Osteoblast (primary cell): Measurements from ENCODE around the gene EFNA5. TPM values are rescaled to one million over a fixed set of nuclear protein-coding genes. Genes with fewer than 3 reads are reported as not detected.

ENCODE experiments used
- DNase-seq: peaks from one replicate; pipeline ENCODE4 v3.0.0; 2011; ENCODE audit warnings: low spot score, mixed read lengths; ENCODE audit not compliant: insufficient read length; ENCODE audit errors: missing footprints
- H2AFZ ChIP-seq: 2 replicates; pipeline ENCODE4 v1.6.0; 2011; ENCODE audit warnings: mild to moderate bottlenecking, low read length
- H3K27ac ChIP-seq: 2 replicates; pipeline ENCODE4 v1.5.1; 2011; ENCODE audit warnings: mild to moderate bottlenecking, low read depth, low read length, moderate library complexity
- H3K27me3 ChIP-seq: 2 replicates; pipeline ENCODE4 v1.6.0; 2012; ENCODE audit warnings: mild to moderate bottlenecking, control low read depth, inconsistent platforms, low read length, moderate library complexity; ENCODE audit not compliant: insufficient read depth
- H3K36me3 ChIP-seq: 2 replicates; pipeline ENCODE4 v1.5.1; 2011; ENCODE audit warnings: mild to moderate bottlenecking, low read length, control low read depth, moderate library complexity; ENCODE audit not compliant: insufficient read depth
- H3K4me1 ChIP-seq: 2 replicates; pipeline ENCODE4 v1.5.1; 2011; ENCODE audit warnings: mild to moderate bottlenecking, low read length, control low read depth, moderate library complexity; ENCODE audit not compliant: insufficient read depth
- H3K4me2 ChIP-seq: 2 replicates; pipeline ENCODE4 v1.6.0; 2011; ENCODE audit warnings: mild to moderate bottlenecking, low read length; ENCODE audit not compliant: insufficient read depth
- H3K4me3 ChIP-seq: fragments of 200-600 bp; sonication (generic); 3 replicates; pipeline ENCODE4 v1.5.1; 2012; ENCODE audit warnings: mild to moderate bottlenecking, low read length, inconsistent platforms; ENCODE audit not compliant: insufficient read depth
- H3K79me2 ChIP-seq: 2 replicates; pipeline ENCODE4 v1.6.0; 2012; ENCODE audit warnings: mild to moderate bottlenecking, low read length, control low read depth, inconsistent platforms; ENCODE audit not compliant: insufficient read depth
- H3K9me3 ChIP-seq: 2 replicates; pipeline ENCODE4 v1.5.1; 2011; ENCODE audit warnings: low read depth, low read length, control low read depth
- H4K20me1 ChIP-seq: 2 replicates; pipeline ENCODE4 v1.6.0; 2012; ENCODE audit warnings: mild to moderate bottlenecking, low read length, control low read depth; ENCODE audit not compliant: insufficient read depth
- total RNA-seq: library from RNA; depleted of rRNA; stranded (reverse); fragments of >200 nt; gene quantifications from 2 replicates; pipeline ENCODE4 v1.2.3, GENCODE V29; 2012
- TF ChIP-seq, protein P1 (sequence below): IDR thresholded peaks from 2 replicates; pipeline ENCODE4 v1.5.1; 2011; ENCODE audit warnings: mild to moderate bottlenecking, low read depth, low read length, moderate library complexity; ENCODE audit errors: extremely low read depth

The EFNA5 gene
- total RNA-seq, 1 donor: 12.3 TPM

- Histone ChIP-seq H3K36me3 (no peaks in the 10 kb centered on the region), H3K4me1 (no peaks in the 10 kb centered on the region), H3K9me3 (no peaks in the 10 kb centered on the region), H3K4me3 (no peak overlapping the region), H3K27ac (no peak overlapping the region), H2AFZ (no peak overlapping the region), H3K79me2 (peaks cover 4% of the 10 kb centered on the region), H3K4me2 (no peak overlapping the region), H4K20me1 (no peaks in the 10 kb centered on the region), H3K27me3 (no peaks in the 10 kb centered on the region)
- TF ChIP-seq, protein P1, sequence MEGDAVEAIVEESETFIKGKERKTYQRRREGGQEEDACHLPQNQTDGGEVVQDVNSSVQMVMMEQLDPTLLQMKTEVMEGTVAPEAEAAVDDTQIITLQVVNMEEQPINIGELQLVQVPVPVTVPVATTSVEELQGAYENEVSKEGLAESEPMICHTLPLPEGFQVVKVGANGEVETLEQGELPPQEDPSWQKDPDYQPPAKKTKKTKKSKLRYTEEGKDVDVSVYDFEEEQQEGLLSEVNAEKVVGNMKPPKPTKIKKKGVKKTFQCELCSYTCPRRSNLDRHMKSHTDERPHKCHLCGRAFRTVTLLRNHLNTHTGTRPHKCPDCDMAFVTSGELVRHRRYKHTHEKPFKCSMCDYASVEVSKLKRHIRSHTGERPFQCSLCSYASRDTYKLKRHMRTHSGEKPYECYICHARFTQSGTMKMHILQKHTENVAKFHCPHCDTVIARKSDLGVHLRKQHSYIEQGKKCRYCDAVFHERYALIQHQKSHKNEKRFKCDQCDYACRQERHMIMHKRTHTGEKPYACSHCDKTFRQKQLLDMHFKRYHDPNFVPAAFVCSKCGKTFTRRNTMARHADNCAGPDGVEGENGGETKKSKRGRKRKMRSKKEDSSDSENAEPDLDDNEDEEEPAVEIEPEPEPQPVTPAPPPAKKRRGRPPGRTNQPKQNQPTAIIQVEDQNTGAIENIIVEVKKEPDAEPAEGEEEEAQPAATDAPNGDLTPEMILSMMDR: no peak
- DNase-seq: no peak
Observed at GRCh38 chr5:107531308-107531707, 139.4 kb downstream of the EFNA5 start.

GRCh38 chr5:107529618-107530017, 141.1 kb downstream of the EFNA5 start:
- Histone ChIP-seq H3K4me3 (no peak overlapping the region), H2AFZ (no peak overlapping the region), H3K4me2 (no peak overlapping the region), H4K20me1 (no peaks in the 10 kb centered on the region), H3K9me3 (no peaks in the 10 kb centered on the region), H3K79me2 (peaks cover 4% of the 10 kb centered on the region), H3K27ac (no peak overlapping the region), H3K36me3 (no peaks in the 10 kb centered on the region), H3K27me3 (no peaks in the 10 kb centered on the region), H3K4me1 (no peaks in the 10 kb centered on the region)
- TF ChIP-seq, protein P1: no peak
- DNase-seq: no peak

DNA sequence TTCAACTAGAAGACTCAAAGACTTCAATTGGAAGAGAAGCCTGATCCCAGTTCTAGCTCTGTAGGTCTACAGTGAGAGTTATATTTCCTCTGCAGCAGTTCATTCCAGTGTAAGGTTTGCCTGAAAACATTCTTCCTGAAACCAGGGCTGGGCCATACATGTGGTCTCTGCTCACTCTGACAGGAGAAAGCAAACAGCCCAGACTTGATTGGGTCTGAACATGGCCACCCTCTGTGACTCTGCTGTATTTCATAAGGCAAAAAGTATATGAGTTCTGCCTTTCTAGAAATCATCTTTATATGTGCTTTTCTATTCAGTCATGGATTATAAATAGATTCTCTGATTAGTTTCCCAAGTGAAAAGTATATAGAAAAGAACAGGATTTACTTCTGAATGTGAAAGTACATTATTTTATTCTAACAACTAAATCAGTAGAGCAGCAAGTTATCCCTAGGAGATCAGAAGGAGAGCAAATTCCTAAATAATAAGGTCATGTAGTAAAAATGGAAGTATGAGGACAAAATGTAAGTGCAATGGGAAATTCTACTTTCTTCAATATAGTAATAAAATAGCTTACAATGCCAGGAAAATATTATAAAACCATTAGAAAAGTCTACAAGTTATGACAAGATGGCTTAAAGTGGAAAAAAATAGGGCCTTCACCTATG, 144.3 kb downstream of the EFNA5 start:
- no peaks in the 10 kb centered on the region for H3K79me2 ChIP-seq
- TF ChIP-seq, protein P1: no peak
- peak; percentile 43 for DNase-seq
- no peaks in the 10 kb centered on the region for H4K20me1 ChIP-seq
- no peaks in the 10 kb centered on the region for H3K4me1 ChIP-seq
- peak overlapping the region; percentile 67 for H2AFZ ChIP-seq
- H3K27ac ChIP-seq: peak overlapping the region; percentile 3
- H3K9me3 ChIP-seq: no peaks in the 10 kb centered on the region
- H3K27me3 ChIP-seq: no peaks in the 10 kb centered on the region
- no peak overlapping the region for H3K4me3 ChIP-seq
- no peaks in the 10 kb centered on the region for H3K36me3 ChIP-seq
- no peak overlapping the region for H3K4me2 ChIP-seq

GRCh38 chr5:107524111-107524510, 146.6 kb downstream of the EFNA5 start:
- Histone ChIP-seq H3K9me3 (no peaks in the 10 kb centered on the region), H3K27ac (no peak overlapping the region), H3K36me3 (no peaks in the 10 kb centered on the region), H3K4me1 (no peaks in the 10 kb centered on the region), H4K20me1 (no peaks in the 10 kb centered on the region), H3K79me2 (no peaks in the 10 kb centered on the region), H3K4me2 (no peak overlapping the region), H3K27me3 (no peaks in the 10 kb centered on the region), H2AFZ (no peak overlapping the region), H3K4me3 (no peak overlapping the region)
- DNase-seq: no peak
- TF ChIP-seq, protein P1: no peak
